Glomerular visceral epithelial cell (primary cell): Measurements from ENCODE around the gene ASIC5.
A peak's percentile ranks its signal among the peaks of the same experiment; 100 is the strongest.
"Not testable (repeated sequence)": the region's sequence is repeated elsewhere in the genome, so short reads cannot be mapped to it uniquely, and the experiment has no call there.

ENCODE experiments used
- DNase-seq: peaks from one replicate; pipeline ENCODE4 v3.0.0-alpha.2; 2016; ENCODE audit errors: extremely low spot score

The ASIC5 gene

GRCh38 chr4:155800685-155801343 lies 65.3 kb downstream of the ASIC5 start:
- DNase-seq = no peak

- DNase-seq = no peak
These were observed 66.3 kb downstream of the ASIC5 start for GRCh38 chr4:155799794-155800123.

- no peak for DNase-seq
These were observed 66.8 kb downstream of the ASIC5 start for GRCh38 chr4:155799116-155799793.

GRCh38 chr4:155797581-155797980 lies 68.5 kb downstream of the ASIC5 start:
- not testable (repeated sequence) for DNase-seq

- DNase-seq = peak; percentile 55
These were observed 70.1 kb downstream of the ASIC5 start for GRCh38 chr4:155795991-155796390.

- DNase-seq = no peak
These were observed 71.4 kb downstream of the ASIC5 start for GRCh38 chr4:155794589-155795236.

- no peak for DNase-seq
These were observed 76.1 kb downstream of the ASIC5 start for GRCh38 chr4:155789982-155790381.

- DNase-seq = no peak
These were observed 76.7 kb downstream of the ASIC5 start for GRCh38 chr4:155789391-155789790.

- peak; percentile 69 for DNase-seq
These were observed 78.9 kb downstream of the ASIC5 start for GRCh38 chr4:155787113-155787710.

- DNase-seq = no peak
These were observed 80.2 kb downstream of the ASIC5 start for GRCh38 chr4:155785828-155786227.

GRCh38 chr4:155784637-155785036 lies 81.4 kb downstream of the ASIC5 start:
- DNase-seq = no peak

GRCh38 chr4:155781249-155781831 lies 84.7 kb downstream of the ASIC5 start:
- DNase-seq = no peak

GRCh38 chr4:155780775-155781174 lies 85.3 kb downstream of the ASIC5 start:
- peak; percentile 13 for DNase-seq
